Measurements from ENCODE around the gene ZNF581. TPM values are rescaled to one million over a fixed set of nuclear protein-coding genes. Genes with fewer than 3 reads are reported as not detected.

ZNF581 gene
- total and polyA plus RNA-seq, 11 donors = 4.7 to 12.7 (median 7.2) TPM

- Histone ChIP-seq H3K36me3 (peaks cover 0 to 26% (median 13%) of the 10 kb centered on the region in 9 donors), H3K4me3 (peak within 1 kb of the TSS; percentile 72 to 96 (median 83)), H3K27me3 (no peaks in the 10 kb centered on the region), H3K9me3 (no peaks in the 10 kb centered on the region), H3K4me1 (peaks cover 4 to 49% (median 32%) of the 10 kb centered on the region in 12 donors), H3K27ac (peak within 1 kb of the TSS; percentile 90 to 98 (median 96))
- 0 to 1% (median 0%) methylated on average over 22 to 44 of the region's 44 CpGs for WGBS, 4 donors
- ATAC-seq (peak; percentile 8 to 46 (median 38)), DNase-seq (peak; percentile 72 to 77 (median 75))
- intact Hi-C loops (cut with DNase I) = loop anchor here in 7 of 10 donors (1.0 to 10.0 kb wide), 7 partner anchors 17 to 461 kb away; partner anchors contain the start of genes BRSK1 (in 1 of the 7), HSPBP1 (in 1 of the 7) and TNNT1 (in 1 of the 7)
- TF ChIP-seq POLR2A (IDR thresholded peaks at IDR 0.05) (no peak), CTCF (IDR thresholded peaks at IDR 0.05) (peak; percentile 43 to 77 (median 64))
Measured at GRCh38 chr19:55605637-55606470, 37.6 kb upstream of the ZNF581 start, which contains the start of gene ZNF865. Gene ZNF865 (plus strand): TSS chr19:55605647. CDS start chr19:55613619, 7,972 bp downstream.

- DNase-seq (no peak), ATAC-seq (no peak)
- peaks cover 0 to 49% (median 32%) of the 10 kb centered on the region in 12 donors for H3K4me1 ChIP-seq
- peak in 1 of 12 donors; percentile 5 for TF ChIP-seq CTCF (IDR thresholded peaks at IDR 0.05)
- no peak for TF ChIP-seq POLR2A (IDR thresholded peaks at IDR 0.05)
- peak overlapping the region in 11 of 12 donors; percentile 72 to 96 (median 79) for H3K4me3 ChIP-seq
- no peaks in the 10 kb centered on the region for H3K9me3 ChIP-seq
- H3K36me3 ChIP-seq = peaks cover 0 to 26% (median 13%) of the 10 kb centered on the region in 9 donors
- H3K27me3 ChIP-seq = no peaks in the 10 kb centered on the region
- intact Hi-C loops (cut with DNase I) = loop anchor here in 5 of 10 donors (1.0 to 10.0 kb wide), 6 partner anchors 16 to 462 kb away; partner anchors contain the start of genes BRSK1 (in 1 of the 5), HSPBP1 (in 1 of the 5) and TNNT1 (in 1 of the 5)
- 18 to 20% (median 20%) methylated on average over 12 of the region's 12 CpGs for WGBS, 4 donors
- peak overlapping the region in 11 of 12 donors; percentile 90 to 98 (median 97) for H3K27ac ChIP-seq
Measured at GRCh38 chr19:55606471-55606787, 37.0 kb upstream of the ZNF581 start.

- no peaks in the 10 kb centered on the region for H3K9me3 ChIP-seq
- TF ChIP-seq POLR2A (IDR thresholded peaks at IDR 0.05) = no peak
- TF ChIP-seq CTCF (IDR thresholded peaks at IDR 0.05) = no peak
- H3K27ac ChIP-seq = peak overlapping the region in 10 of 12 donors; percentile 90 to 98 (median 96)
- peaks cover 0 to 52% (median 36%) of the 10 kb centered on the region in 12 donors for H3K4me1 ChIP-seq
- no peak for DNase-seq
- peak overlapping the region in 11 of 12 donors; percentile 72 to 96 (median 79) for H3K4me3 ChIP-seq
- intact Hi-C loops (cut with DNase I) = loop anchor here in 5 of 10 donors (1.0 to 10.0 kb wide), 6 partner anchors 16 to 462 kb away; partner anchors contain the start of genes BRSK1 (in 1 of the 5), HSPBP1 (in 1 of the 5) and TNNT1 (in 1 of the 5)
- H3K27me3 ChIP-seq = no peaks in the 10 kb centered on the region
- ATAC-seq = no peak
- H3K36me3 ChIP-seq = peaks cover 0 to 26% (median 13%) of the 10 kb centered on the region in 9 donors
- WGBS, 4 donors = 66 to 75% (median 71%) methylated on average over 9 of the region's 9 CpGs
Measured at GRCh38 chr19:55606817-55607216, 36.6 kb upstream of the ZNF581 start.

- WGBS, 4 donors = 93 to 95% (median 93%) methylated on average over 5 of the region's 5 CpGs
- TF ChIP-seq CTCF (IDR thresholded peaks at IDR 0.05) (no peak), POLR2A (IDR thresholded peaks at IDR 0.05) (no peak)
- Histone ChIP-seq H3K4me1 (peaks cover 0 to 61% (median 41%) of the 10 kb centered on the region in 12 donors), H3K4me3 (no peak overlapping the region), H3K27me3 (no peaks in the 10 kb centered on the region), H3K27ac (peak overlapping the region in 1 of 12 donors; percentile 2), H3K9me3 (no peaks in the 10 kb centered on the region), H3K36me3 (peaks cover 0 to 27% (median 15%) of the 10 kb centered on the region in 9 donors)
- DNase-seq = no peak
- intact Hi-C loops (cut with DNase I) = loop anchor here in 4 of 10 donors (5.0 to 10.0 kb wide), 3 partner anchors 92 to 465 kb away; partner anchors contain the start of genes BRSK1 (in 1 of the 4), HSPBP1 (in 1 of the 4) and TNNT1 (in 1 of the 4)
- ATAC-seq = no peak
Measured at GRCh38 chr19:55609326-55609725, 34.1 kb upstream of the ZNF581 start.

Data from heart left ventricle (tissue), 16 donors.